Endothelial cell of umbilical vein (primary cell): Measurements from ENCODE around the gene NAGPA. TPM values are rescaled to one million over a fixed set of nuclear protein-coding genes. Genes with fewer than 3 reads are reported as not detected.

Experiments
- BruUV-seq: library from RNA; stranded (reverse); fragments of 400-500 nt; replicated peaks from 2 replicates; lab custom pipeline; 2021; lab: Mats Ljungman, UMichigan
- CTCF ChIA-PET: fragments of 300-600, 350-600 bp; sonication (Branson Sonifier 250); formaldehyde crosslinking; loops from one replicate; lab custom pipeline; 2021; ENCODE audit warnings: antibody characterized with exemption, inconsistent platforms; lab: Charles Lee
- POLR2A ChIA-PET: fragments of 300-600, 350-600 bp; sonication (Branson Sonifier 250); formaldehyde crosslinking; loops from one replicate; lab custom pipeline; 2021; ENCODE audit warnings: antibody characterized with exemption, inconsistent platforms; lab: Charles Lee
- DNase-seq: peaks from one replicate; pipeline ENCODE4 v3.0.0-alpha.2; 2011; ENCODE audit warnings: low read depth, low spot score
- FAIRE-seq: peaks from 2 replicates; lab custom pipeline; 2011; peaks lifted over from hg19 to GRCh38; lab: Jason Lieb, UNC
- H2AFZ ChIP-seq: 2 replicates; pipeline ENCODE4 v1.6.0; 2012; ENCODE audit warnings: low read depth, low read length, control low read depth, inconsistent platforms
- H3K27ac ChIP-seq: 2 replicates; pipeline ENCODE4 v1.5.1; 2011; ENCODE audit warnings: low read depth, mild to moderate bottlenecking, control low read depth, low read length, moderate library complexity; ENCODE audit not compliant: insufficient read depth
- H3K27me3 ChIP-seq, 2 experiments: 2 replicates each; pipeline versions ENCODE4 v1.6.0 to v1.6.1; 2011; ENCODE audit warnings: low read length in 2 of 2, mixed read lengths in 1 of 2; ENCODE audit not compliant: control insufficient read depth in 2 of 2, insufficient read depth in 2 of 2
- H3K36me3 ChIP-seq, 2 experiments: 2 replicates in 1 of 2; 3 replicates in 1 of 2; pipeline ENCODE4 v1.5.1; 2011; ENCODE audit warnings: low read length in 2 of 2, mild to moderate bottlenecking in 1 of 2, moderate library complexity in 1 of 2; ENCODE audit not compliant: control insufficient read depth in 2 of 2, insufficient read depth in 2 of 2; ENCODE audit errors: extremely low read depth in 1 of 2
- H3K4me1 ChIP-seq: 3 replicates; pipeline ENCODE4 v1.5.1; 2011; ENCODE audit warnings: mild to moderate bottlenecking, low read length; ENCODE audit not compliant: control insufficient read depth, insufficient read depth; ENCODE audit errors: extremely low read depth
- H3K4me2 ChIP-seq: 2 replicates; pipeline ENCODE4 v1.6.1; 2011; ENCODE audit warnings: low read length, control low read depth, mixed read lengths; ENCODE audit not compliant: insufficient read depth
- H3K4me3 ChIP-seq, 3 experiments: fragments of 200-600 bp in 1 of 3; sonication (generic), shearing (Covaris generic) in 1 of 3; replicated peaks in 1 of 3; 2 replicates each; pipeline ENCODE4 v1.5.1; 2011 to 2016; ENCODE audit warnings: control low read depth in 3 of 3, low read length in 3 of 3, mild to moderate bottlenecking in 2 of 3, inconsistent platforms in 1 of 3, low read depth in 1 of 3, moderate library complexity in 1 of 3; ENCODE audit not compliant: insufficient read depth in 1 of 3
- H3K79me2 ChIP-seq: 2 replicates; pipeline ENCODE4 v1.6.0; 2012; ENCODE audit warnings: low read length, inconsistent platforms; ENCODE audit not compliant: control insufficient read depth, insufficient read depth
- H3K9ac ChIP-seq: replicated peaks from 2 replicates; pipeline ENCODE3; 2011; ENCODE audit warnings: low read length, control low read depth; ENCODE audit not compliant: insufficient read depth; ENCODE audit errors: extremely low read depth
- H3K9me1 ChIP-seq: replicated peaks from 3 replicates; pipeline ENCODE4 v1.6.0; 2011; ENCODE audit warnings: mild to moderate bottlenecking, low read length; ENCODE audit not compliant: control insufficient read depth, insufficient read depth; ENCODE audit errors: extremely low read depth
- H3K9me3 ChIP-seq: replicated peaks from 2 replicates; pipeline ENCODE4 v1.5.1; 2012; ENCODE audit warnings: low read length, inconsistent platforms; ENCODE audit not compliant: control insufficient read depth, insufficient read depth
- H4K20me1 ChIP-seq: replicated peaks from 2 replicates; pipeline ENCODE3; 2011; ENCODE audit warnings: mild to moderate bottlenecking, low read length; ENCODE audit not compliant: control insufficient read depth, insufficient read depth; ENCODE audit errors: extremely low read depth
- CTCF ChIP-seq, 2 donors: IDR thresholded peaks; 1 replicate in 1 of 2; 2 replicates in 1 of 2; pipeline ENCODE4 v1.5.1; 2011; ENCODE audit warnings: low read length in 2 of 2, mild to moderate bottlenecking in 2 of 2, moderate library complexity in 2 of 2, control low read depth in 1 of 2, inconsistent platforms in 1 of 2, low read depth in 1 of 2; ENCODE audit not compliant: insufficient read depth in 1 of 2; ENCODE audit errors: extremely low read depth in 1 of 2
- EZH2 ChIP-seq: IDR thresholded peaks from 2 replicates; pipeline ENCODE4 v1.6.1; 2012; ENCODE audit warnings: borderline replicate concordance, low read depth, mild to moderate bottlenecking, moderate library complexity, low read length, inconsistent platforms; ENCODE audit not compliant: severe bottlenecking
- FOS ChIP-seq: IDR thresholded peaks from 2 replicates; pipeline ENCODE4 v1.6.1; 2011; ENCODE audit warnings: mild to moderate bottlenecking, low read length, moderate library complexity, borderline replicate concordance; ENCODE audit not compliant: insufficient read depth
- GATA2 ChIP-seq: IDR thresholded peaks from 2 replicates; pipeline ENCODE4 v1.7.0; 2011; ENCODE audit warnings: low read depth, mild to moderate bottlenecking, moderate library complexity, mixed read lengths, low read length; ENCODE audit not compliant: insufficient read length, insufficient read depth
- JUN ChIP-seq: IDR thresholded peaks from 2 replicates; pipeline ENCODE4 v1.6.1; 2011; ENCODE audit warnings: borderline replicate concordance, low read depth; ENCODE audit not compliant: insufficient read length, insufficient read depth
- MAX ChIP-seq: IDR thresholded peaks from 2 replicates; pipeline ENCODE4 v1.6.1; 2011; ENCODE audit not compliant: insufficient read depth, insufficient read length
- MYC ChIP-seq: IDR thresholded peaks from one replicate; pipeline ENCODE4 v1.6.1; 2011; ENCODE audit warnings: mild to moderate bottlenecking, low read depth, low read length
- POLR2A ChIP-seq: IDR thresholded peaks from 2 replicates; pipeline ENCODE4 v1.6.1; 2012; ENCODE audit warnings: low read depth, mild to moderate bottlenecking, control low read depth, low read length
- POLR2AphosphoS5 ChIP-seq: IDR thresholded peaks from 2 replicates; pipeline ENCODE4 v1.6.1; 2012; ENCODE audit warnings: low read depth, mild to moderate bottlenecking, control low read depth, low read length, moderate library complexity; ENCODE audit not compliant: insufficient read depth
- dilution Hi-C: fragments of 300-500 bp; cut with MboI; formaldehyde crosslinking; loops from one replicate; pipeline ENCODE4 v1.15.0; 2019; ENCODE audit warnings: low sequenced_read_pairs; ENCODE audit not compliant: extremely low pct_ligation_motif_present
- intact Hi-C: fragments of 100-400 bp; cut with micrococcal nuclease; formaldehyde crosslinking; loops from one replicate; pipeline ENCODE4 v1.10.0; 2022
- polyA plus RNA-seq, 4 experiments: library from polyadenylated mRNA; depleted of rRNA in 3 of 4; stranded (reverse) in 3 of 4; unstranded in 1 of 4; fragments of >200 nt; gene quantifications; 2 replicates each; pipeline versions ENCODE4 v1.2.1 to v1.2.3, GENCODE V29; 2011 to 2012; ENCODE audit warnings: missing spikeins in 1 of 4
- total RNA-seq: library from RNA; stranded (reverse); gene quantifications from 2 replicates; pipeline ENCODE4 v1.2.3, GENCODE V29; 2021

The NAGPA gene
- total and polyA plus RNA-seq, 2 donors (not counting 3 experiments of a cell fraction or from before 2014, with no cell fraction given): 29.6 to 29.9 TPM

- POLR2A ChIA-PET: no interaction called here
- no peak for DNase-seq
- Histone ChIP-seq H3K27me3 (peaks cover 1 to 6% of the 10 kb centered on the region in 2 experiments), H3K4me2 (no peak overlapping the region), H3K27ac (no peak overlapping the region), H3K9ac (no peak overlapping the region), H3K4me1 (no peaks in the 10 kb centered on the region), H3K79me2 (no peaks in the 10 kb centered on the region), H3K9me1 (no peaks in the 10 kb centered on the region), H4K20me1 (no peaks in the 10 kb centered on the region), H3K9me3 (no peaks in the 10 kb centered on the region), H3K4me3 (no peak overlapping the region), H2AFZ (no peak overlapping the region), H3K36me3 (no peaks in the 10 kb centered on the region)
- CTCF ChIA-PET: interaction anchor here (1.3 kb wide), 1 partner anchor 12 kb away, joined by 6 read pairs; no protein-coding TSS in a partner anchor
- BruUV-seq: no TSS peak
- intact Hi-C loops: no loop called here
- FAIRE-seq: no peak
- TF ChIP-seq MYC: no peak
- TF ChIP-seq FOS: no peak
- no peak for TF ChIP-seq MAX
- no peak for TF ChIP-seq EZH2
- TF ChIP-seq POLR2A: no peak
- TF ChIP-seq CTCF (IDR thresholded peaks at IDR 0.05; ENCODE audit: extremely low read depth in 1 of 2, insufficient read depth in 1 of 2, low read depth in 1 of 2, low read length in 2 of 2): no peak
- no peak for TF ChIP-seq GATA2
- TF ChIP-seq JUN: no peak
- no peak for TF ChIP-seq POLR2AphosphoS5
- dilution Hi-C loops: no loop called here
These were observed 13.2 kb upstream of the NAGPA start for GRCh38 chr16:5046914-5047313.
